CD4-positive, alpha-beta T cell (primary cell): ENCODE results near the gene HERPUD2. TPM values are rescaled to one million over a fixed set of nuclear protein-coding genes. Genes with fewer than 3 reads are reported as not detected.
"Not testable (repeated sequence)": the region's sequence is repeated elsewhere in the genome, so short reads cannot be mapped to it uniquely, and the experiment has no call there.

Source experiments
- ATAC-seq: fragments of 200-7000 bp; cut with Tn5 transposase; one replicate; pipeline ENCODE4 v1.10.0; 2022; ENCODE audit warnings: mild to moderate bottlenecking; ENCODE audit not compliant: poor library complexity
- CTCF ChIA-PET: fragments of 350-600 bp; sonication (Branson Sonifier 250); formaldehyde crosslinking; loops from one replicate; lab custom pipeline; 2021; ENCODE audit warnings: antibody characterized with exemption, inconsistent platforms; lab: Charles Lee
- POLR2A ChIA-PET: fragments of 350-600 bp; sonication (Branson Sonifier 250); formaldehyde crosslinking; loops from one replicate; lab custom pipeline; 2021; ENCODE audit warnings: antibody characterized with exemption, inconsistent platforms; lab: Charles Lee
- DNase-seq, 14 experiments: peaks; one replicate each; pipeline ENCODE4 v3.0.0-alpha.2; 2013 to 2020; ENCODE audit warnings: mixed read lengths in 2 of 14
- H3K27ac ChIP-seq, 2 donors: one replicate each; pipeline versions ENCODE4 v1.5.1 to v1.7.0; 2013; ENCODE audit warnings: low read length in 2 of 2, low read depth in 1 of 2, mild to moderate bottlenecking in 1 of 2
- H3K27me3 ChIP-seq, 2 experiments: 1 replicate in 1 of 2; 2 replicates in 1 of 2; pipeline versions ENCODE4 v1.6.1 to v1.7.0; 2013; ENCODE audit warnings: low read length in 2 of 2, control low read depth in 1 of 2, mild to moderate bottlenecking in 1 of 2, moderate library complexity in 1 of 2; ENCODE audit not compliant: insufficient read depth in 2 of 2, control insufficient read depth in 1 of 2
- H3K36me3 ChIP-seq: one replicate; pipeline ENCODE4 v1.6.1; 2013; ENCODE audit warnings: low read length, control low read depth; ENCODE audit not compliant: insufficient read depth
- H3K4me1 ChIP-seq: one replicate; pipeline ENCODE4 v1.6.1; 2013; ENCODE audit warnings: low read length, control low read depth; ENCODE audit not compliant: insufficient read depth
- H3K4me3 ChIP-seq: one replicate; pipeline ENCODE4 v1.5.1; 2013; ENCODE audit warnings: mild to moderate bottlenecking, low read length, moderate library complexity
- H3K9me3 ChIP-seq, 2 experiments: 1 replicate in 1 of 2; 2 replicates in 1 of 2; pipeline versions ENCODE4 v1.6.1 to v1.7.0; 2013; ENCODE audit warnings: low read length in 2 of 2, mild to moderate bottlenecking in 2 of 2, control low read depth in 1 of 2, moderate library complexity in 1 of 2; ENCODE audit not compliant: control insufficient read depth in 1 of 2, insufficient read depth in 1 of 2
- H3K27ac Mint-ChIP-seq: one replicate; pipeline ENCODE4 v1.8.0; 2020; ENCODE audit warnings: mixed read lengths
- H3K27me3 Mint-ChIP-seq: one replicate; pipeline ENCODE4 v1.8.0; 2021; ENCODE audit warnings: mixed read lengths
- H3K36me3 Mint-ChIP-seq: one replicate; pipeline ENCODE4 v1.8.0; 2021; ENCODE audit warnings: low read depth, mixed read lengths
- H3K4me1 Mint-ChIP-seq: one replicate; pipeline ENCODE4 v1.8.0; 2021; ENCODE audit warnings: low read depth, mixed read lengths
- H3K4me3 Mint-ChIP-seq: one replicate; pipeline ENCODE4 v1.8.0; 2020; ENCODE audit warnings: mild to moderate bottlenecking, mixed read lengths
- H3K9me3 Mint-ChIP-seq: one replicate; pipeline ENCODE4 v1.8.0; 2020; ENCODE audit warnings: mixed read lengths
- intact Hi-C, 2 experiments: fragments of 100-400 bp; cut with DNase I in 1 of 2; cut with micrococcal nuclease in 1 of 2; formaldehyde crosslinking; loops; one replicate each; pipeline versions ENCODE4 v1.15.1 to v1.9.0; 2023 to 2025; cut with DNase I, micrococcal nuclease
- total RNA-seq, 174 experiments: library from RNA in 2 of 174; stranded (reverse) in 2 of 174; gene quantifications; one replicate each; pipeline ENCODE4 v1.2.3 and lab custom pipeline; 2021 to 2026
- TF ChIP-seq, protein P1 (sequence below): fragments of 200-600 bp; IDR thresholded peaks from one replicate; pipeline ENCODE4 v1.8.0; 2022; ENCODE audit warnings: antibody characterized with exemption, mild to moderate bottlenecking

HERPUD2 gene
- total RNA-seq, 2 experiments from 2014 or later = 113 to 127 TPM

DNA sequence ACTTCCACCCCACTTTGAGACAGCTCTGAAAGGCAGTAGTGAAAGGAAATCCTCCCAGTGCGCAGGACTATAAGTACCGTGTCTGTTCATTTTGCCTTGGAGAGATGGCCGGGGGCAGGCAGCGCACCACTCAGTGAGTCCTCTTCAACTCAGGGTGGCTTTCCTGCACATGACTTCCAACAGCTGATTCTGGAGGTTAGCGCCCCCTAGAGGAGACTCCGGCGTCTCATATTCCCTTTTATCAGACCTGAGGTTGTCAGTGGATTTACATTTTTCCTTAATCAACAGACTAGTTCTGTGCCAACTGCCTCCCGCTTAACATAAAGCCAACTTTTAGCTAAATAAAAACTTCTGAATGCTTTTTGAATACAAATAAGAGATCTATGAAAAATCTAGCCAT is 101.0 kb downstream of the HERPUD2 start:
- Mint-ChIP-seq H3K4me3 (no peak overlapping the region), H3K9me3 (no peaks in the 10 kb centered on the region), H3K4me1 (no peaks in the 10 kb centered on the region), H3K36me3 (no peaks in the 10 kb centered on the region), H3K27me3 (no peaks in the 10 kb centered on the region), H3K27ac (no peak overlapping the region)
- Histone ChIP-seq H3K4me3 (no peak overlapping the region), H3K4me1 (no peaks in the 10 kb centered on the region), H3K27ac (no peak overlapping the region), H3K27me3 (no peaks in the 10 kb centered on the region), H3K9me3 (no peaks in the 10 kb centered on the region), H3K36me3 (no peaks in the 10 kb centered on the region)
- CTCF ChIA-PET = interaction anchor here (1.3 kb wide), 1 partner anchor 12 kb away, joined by 3 read pairs; no protein-coding TSS in a partner anchor
- TF ChIP-seq, protein P1, sequence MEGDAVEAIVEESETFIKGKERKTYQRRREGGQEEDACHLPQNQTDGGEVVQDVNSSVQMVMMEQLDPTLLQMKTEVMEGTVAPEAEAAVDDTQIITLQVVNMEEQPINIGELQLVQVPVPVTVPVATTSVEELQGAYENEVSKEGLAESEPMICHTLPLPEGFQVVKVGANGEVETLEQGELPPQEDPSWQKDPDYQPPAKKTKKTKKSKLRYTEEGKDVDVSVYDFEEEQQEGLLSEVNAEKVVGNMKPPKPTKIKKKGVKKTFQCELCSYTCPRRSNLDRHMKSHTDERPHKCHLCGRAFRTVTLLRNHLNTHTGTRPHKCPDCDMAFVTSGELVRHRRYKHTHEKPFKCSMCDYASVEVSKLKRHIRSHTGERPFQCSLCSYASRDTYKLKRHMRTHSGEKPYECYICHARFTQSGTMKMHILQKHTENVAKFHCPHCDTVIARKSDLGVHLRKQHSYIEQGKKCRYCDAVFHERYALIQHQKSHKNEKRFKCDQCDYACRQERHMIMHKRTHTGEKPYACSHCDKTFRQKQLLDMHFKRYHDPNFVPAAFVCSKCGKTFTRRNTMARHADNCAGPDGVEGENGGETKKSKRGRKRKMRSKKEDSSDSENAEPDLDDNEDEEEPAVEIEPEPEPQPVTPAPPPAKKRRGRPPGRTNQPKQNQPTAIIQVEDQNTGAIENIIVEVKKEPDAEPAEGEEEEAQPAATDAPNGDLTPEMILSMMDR = no peak
- intact Hi-C loops = no loop called here
- ATAC-seq (no peak), DNase-seq (peak in 3 of 14 experiments; percentile 7 to 27 (median 18))
- POLR2A ChIA-PET = no interaction called here

DNA sequence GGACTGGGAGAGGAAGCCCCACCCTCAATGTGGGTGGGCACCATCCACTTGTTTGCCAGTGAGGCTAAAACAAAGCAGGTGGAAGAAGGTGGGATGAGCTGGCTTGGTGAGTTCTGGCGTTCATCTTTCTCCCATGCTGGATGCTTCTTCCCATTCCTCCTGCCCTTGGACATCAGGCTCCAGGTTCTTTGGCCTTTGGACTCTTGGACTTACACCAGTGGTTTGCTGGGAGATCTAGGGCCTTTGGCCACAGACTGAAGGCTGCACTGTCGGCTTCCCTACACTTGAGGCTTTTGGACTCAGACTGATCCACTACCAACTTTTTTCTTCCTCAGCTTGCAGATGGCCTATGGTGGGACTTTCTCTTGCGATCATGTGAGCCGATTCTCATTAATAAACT is 106.3 kb downstream of the HERPUD2 start:
- ChIA-PET CTCF (no interaction called here), POLR2A (no interaction called here)
- Mint-ChIP-seq H3K4me1 (no peaks in the 10 kb centered on the region), H3K36me3 (no peaks in the 10 kb centered on the region), H3K4me3 (no peak overlapping the region), H3K9me3 (no peaks in the 10 kb centered on the region), H3K27me3 (no peaks in the 10 kb centered on the region), H3K27ac (no peak overlapping the region)
- no peak for ATAC-seq
- H3K9me3 ChIP-seq = no peaks in the 10 kb centered on the region
- no peaks in the 10 kb centered on the region for H3K27me3 ChIP-seq
- TF ChIP-seq, protein P1 = no peak
- H3K27ac ChIP-seq = no peak overlapping the region
- no peaks in the 10 kb centered on the region for H3K4me1 ChIP-seq
- intact Hi-C loops = no loop called here
- H3K4me3 ChIP-seq = no peak overlapping the region
- H3K36me3 ChIP-seq = no peaks in the 10 kb centered on the region
- DNase-seq = no peak

DNA sequence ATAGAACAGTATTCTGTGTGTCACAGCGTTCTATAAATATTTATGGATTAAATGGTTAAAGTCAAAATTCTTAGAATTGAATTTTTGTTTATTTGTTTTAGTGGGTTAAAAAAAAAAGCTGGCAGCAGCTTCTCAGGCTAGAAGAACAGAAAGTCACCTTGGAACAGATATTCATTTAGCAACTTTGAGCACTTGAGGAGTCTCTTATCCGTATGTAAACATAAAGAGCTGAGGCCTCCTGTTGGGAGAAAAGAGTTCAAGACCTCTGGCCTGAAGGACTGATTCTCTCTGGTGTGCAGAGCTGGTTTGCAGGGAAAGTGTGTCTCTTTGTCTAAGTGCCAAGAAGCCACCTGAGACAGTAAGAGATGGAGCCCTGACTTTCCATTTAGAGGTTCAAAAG is 109.9 kb downstream of the HERPUD2 start:
- no peak overlapping the region for H3K27ac Mint-ChIP-seq
- POLR2A ChIA-PET = no interaction called here
- no peaks in the 10 kb centered on the region for H3K9me3 Mint-ChIP-seq
- intact Hi-C loops = no loop called here
- ATAC-seq (no peak), DNase-seq (no peak)
- H3K4me3 Mint-ChIP-seq = no peak overlapping the region
- Histone ChIP-seq H3K4me3 (no peak overlapping the region), H3K27me3 (no peaks in the 10 kb centered on the region), H3K27ac (no peak overlapping the region), H3K4me1 (no peaks in the 10 kb centered on the region), H3K36me3 (no peaks in the 10 kb centered on the region), H3K9me3 (no peaks in the 10 kb centered on the region)
- peaks cover 5% of the 10 kb centered on the region for H3K27me3 Mint-ChIP-seq
- no peaks in the 10 kb centered on the region for H3K4me1 Mint-ChIP-seq
- H3K36me3 Mint-ChIP-seq = no peaks in the 10 kb centered on the region
- TF ChIP-seq, protein P1 = no peak
- CTCF ChIA-PET = no interaction called here

DNA sequence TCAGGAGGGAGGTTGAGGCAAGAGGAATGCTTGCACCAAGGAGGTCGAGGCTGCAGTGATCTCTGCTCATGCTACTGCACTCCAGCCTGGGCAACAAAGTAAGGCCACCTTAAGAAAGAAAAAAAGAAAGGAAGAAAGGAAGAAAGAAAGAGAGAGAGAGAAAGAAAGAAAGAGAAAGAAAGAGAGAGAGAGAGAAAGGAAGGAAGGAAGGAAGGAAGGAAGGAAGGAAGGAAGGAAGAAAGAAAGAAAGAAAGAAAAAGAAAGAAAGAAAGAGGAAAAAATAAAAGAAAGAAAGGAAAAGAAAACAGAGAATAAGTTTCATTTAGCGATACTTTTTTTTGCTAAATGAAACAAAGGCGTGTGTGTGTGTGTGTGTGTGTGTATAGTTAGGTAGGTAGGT is 110.4 kb downstream of the HERPUD2 start:
- H3K27me3 Mint-ChIP-seq, DNase-seq: not testable (repeated sequence)

More for the DNA sequence above, 110.4 kb downstream of the HERPUD2 start:
- H3K36me3 ChIP-seq, CTCF ChIA-PET, H3K36me3 Mint-ChIP-seq, intact Hi-C loops, ATAC-seq, H3K4me3 Mint-ChIP-seq, POLR2A ChIA-PET, H3K27me3 ChIP-seq, H3K4me3 ChIP-seq, H3K27ac Mint-ChIP-seq, H3K9me3 Mint-ChIP-seq, H3K9me3 ChIP-seq, H3K4me1 Mint-ChIP-seq, H3K4me1 ChIP-seq, H3K27ac ChIP-seq: not testable (repeated sequence)
